Measurements from ENCODE around the gene CDCA4. TPM values are rescaled to one million over a fixed set of nuclear protein-coding genes. Genes with fewer than 3 reads are reported as not detected.

The CDCA4 gene
- total RNA-seq, 3 donors from 2014 or later: 4.3 to 8.7 (median 5.6) TPM

GRCh38 chr14:105026033-105026785 lies 5.3 kb upstream of the CDCA4 start:
- ATAC-seq (no peak), DNase-seq (no peak)
- intact Hi-C loops (cut with DNase I, micrococcal nuclease): no loop called here
- TF ChIP-seq CTCF (IDR thresholded peaks at IDR 0.05): no peak
- no peaks in the 10 kb centered on the region for H3K36me3 ChIP-seq (ENCODE audit: low read depth)
- H3K4me1 ChIP-seq (ENCODE audit: low read depth): peaks cover 5% of the 10 kb centered on the region
- no peak overlapping the region for H3K4me3 ChIP-seq
- H3K9me3 ChIP-seq: no peaks in the 10 kb centered on the region

- peaks cover 4% of the 10 kb centered on the region for H3K36me3 ChIP-seq (ENCODE audit: low read depth)
- DNase-seq: no peak
Observed at GRCh38 chr14:105025429-105025828, 4.5 kb upstream of the CDCA4 start.

GRCh38 chr14:105023791-105024480 lies 3.1 kb upstream of the CDCA4 start:
- Histone ChIP-seq H3K9me3 (no peaks in the 10 kb centered on the region), H3K4me3 (no peak overlapping the region), H3K4me1 (ENCODE audit: low read depth) (peaks cover 19% of the 10 kb centered on the region), H3K36me3 (ENCODE audit: low read depth) (peaks cover 4% of the 10 kb centered on the region)
- no peak for TF ChIP-seq CTCF (IDR thresholded peaks at IDR 0.05)
- ATAC-seq (no peak), DNase-seq (no peak)
- intact Hi-C loops (cut with DNase I, micrococcal nuclease): no loop called here

More at GRCh38 chr14:105025429-105025828, 4.5 kb upstream of the CDCA4 start:
- no peak for TF ChIP-seq CTCF (IDR thresholded peaks at IDR 0.05)
- Histone ChIP-seq H3K9me3 (no peaks in the 10 kb centered on the region), H3K4me1 (ENCODE audit: low read depth) (peaks cover 5% of the 10 kb centered on the region), H3K4me3 (no peak overlapping the region)
- no peak for ATAC-seq
- intact Hi-C loops (cut with DNase I, micrococcal nuclease): no loop called here

GRCh38 chr14:105023144-105023543 lies 2.3 kb upstream of the CDCA4 start:
- TF ChIP-seq CTCF (IDR thresholded peaks at IDR 0.05): no peak
- Histone ChIP-seq H3K4me3 (no peak overlapping the region), H3K4me1 (ENCODE audit: low read depth) (peaks cover 21% of the 10 kb centered on the region), H3K9me3 (no peaks in the 10 kb centered on the region), H3K36me3 (ENCODE audit: low read depth) (peaks cover 4% of the 10 kb centered on the region)
- no peak for ATAC-seq
- no peak for DNase-seq
- intact Hi-C loops (cut with DNase I, micrococcal nuclease): no loop called here

GRCh38 chr14:105022276-105022670 lies 1.4 kb upstream of the CDCA4 start:
- Histone ChIP-seq H3K4me3 (no peak overlapping the region), H3K4me1 (ENCODE audit: low read depth) (peaks cover 21% of the 10 kb centered on the region), H3K9me3 (no peaks in the 10 kb centered on the region), H3K36me3 (ENCODE audit: low read depth) (peaks cover 4% of the 10 kb centered on the region)
- TF ChIP-seq CTCF (IDR thresholded peaks at IDR 0.05): no peak
- ATAC-seq (no peak), DNase-seq (no peak)
- intact Hi-C loops (cut with DNase I, micrococcal nuclease): no loop called here
